ENCODE results near the gene ANKRD13D. TPM values are rescaled to one million over a fixed set of nuclear protein-coding genes. Genes with fewer than 3 reads are reported as not detected.

The ANKRD13D gene
- total RNA-seq, 1 donor from 2014 or later: 12.5 TPM

- Histone ChIP-seq H3K4me3 (ENCODE audit: low read length in 3 of 3) (no peak overlapping the region), H3K9me3 (ENCODE audit: control insufficient read depth in 3 of 3, low read length in 3 of 3) (no peaks in the 10 kb centered on the region), H3K4me1 (ENCODE audit: control insufficient read depth in 3 of 3, insufficient read depth in 3 of 3, low read length in 3 of 3) (peaks cover 46 to 57% (median 49%) of the 10 kb centered on the region in 3 donors), H3K27ac (ENCODE audit: low read depth, low read length) (no peak overlapping the region), H3K36me3 (ENCODE audit: control insufficient read depth in 3 of 3, insufficient read depth in 3 of 3, low read length in 3 of 3) (peaks cover 60 to 63% (median 61%) of the 10 kb centered on the region in 3 donors), H3K9ac (ENCODE audit: low read depth in 1 of 3, low read length in 3 of 3) (peak overlapping the region in 2 of 3 donors; percentile 3 to 21), H3K27me3 (ENCODE audit: control insufficient read depth in 3 of 3, insufficient read depth in 3 of 3, low read length in 3 of 3) (no peaks in the 10 kb centered on the region)
Observed at GRCh38 chr11:67280341-67280787, 8.7 kb upstream of the ANKRD13D start.

- Histone ChIP-seq H3K4me3 (ENCODE audit: low read length in 3 of 3) (no peak overlapping the region), H3K9me3 (ENCODE audit: control insufficient read depth in 3 of 3, low read length in 3 of 3) (no peaks in the 10 kb centered on the region), H3K9ac (ENCODE audit: low read depth in 1 of 3, low read length in 3 of 3) (peak overlapping the region in 1 of 3 donors; percentile 21), H3K27ac (ENCODE audit: low read depth, low read length) (no peak overlapping the region), H3K27me3 (ENCODE audit: control insufficient read depth in 3 of 3, insufficient read depth in 3 of 3, low read length in 3 of 3) (no peaks in the 10 kb centered on the region), H3K36me3 (ENCODE audit: control insufficient read depth in 3 of 3, insufficient read depth in 3 of 3, low read length in 3 of 3) (peaks cover 64 to 68% (median 67%) of the 10 kb centered on the region in 3 donors), H3K4me1 (ENCODE audit: control insufficient read depth in 3 of 3, insufficient read depth in 3 of 3, low read length in 3 of 3) (peaks cover 40 to 51% (median 43%) of the 10 kb centered on the region in 3 donors)
Observed at GRCh38 chr11:67280788-67281551, 8.1 kb upstream of the ANKRD13D start.

DNA sequence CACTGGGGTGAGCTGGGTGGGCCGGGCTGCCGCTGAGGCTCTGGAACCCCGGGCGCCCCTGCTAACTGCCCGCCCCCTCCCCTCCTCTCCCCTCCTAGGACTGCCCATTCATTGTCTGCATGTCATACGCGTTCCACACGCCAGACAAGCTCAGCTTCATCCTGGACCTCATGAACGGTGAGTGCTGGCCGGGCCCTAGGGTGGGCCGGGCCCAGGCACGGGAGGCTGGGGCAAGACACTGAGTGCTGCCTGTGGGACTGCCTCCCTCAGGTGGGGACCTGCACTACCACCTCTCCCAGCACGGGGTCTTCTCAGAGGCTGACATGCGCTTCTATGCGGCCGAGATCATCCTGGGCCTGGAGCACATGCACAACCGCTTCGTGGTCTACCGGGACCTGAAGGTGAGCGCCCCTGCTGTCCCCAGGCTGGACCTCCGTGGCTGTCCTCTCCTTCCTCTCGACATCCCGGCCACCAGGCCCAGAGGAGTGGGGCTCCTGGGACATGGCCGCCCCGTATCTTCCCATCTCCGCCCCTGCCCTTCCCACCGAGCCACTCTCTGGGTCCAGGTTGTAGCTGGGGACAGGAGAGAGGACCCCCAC, 7.5 kb upstream of the ANKRD13D start:
- no peaks in the 10 kb centered on the region for H3K27me3 ChIP-seq (ENCODE audit: control insufficient read depth in 3 of 3, insufficient read depth in 3 of 3, low read length in 3 of 3)
- H3K4me3 ChIP-seq (ENCODE audit: low read length in 3 of 3): no peak overlapping the region
- H3K9me3 ChIP-seq (ENCODE audit: control insufficient read depth in 3 of 3, low read length in 3 of 3): no peaks in the 10 kb centered on the region
- peaks cover 35 to 47% (median 37%) of the 10 kb centered on the region in 3 donors for H3K4me1 ChIP-seq (ENCODE audit: control insufficient read depth in 3 of 3, insufficient read depth in 3 of 3, low read length in 3 of 3)
- H3K36me3 ChIP-seq (ENCODE audit: control insufficient read depth in 3 of 3, insufficient read depth in 3 of 3, low read length in 3 of 3): peaks cover 68 to 71% (median 69%) of the 10 kb centered on the region in 3 donors
- H3K27ac ChIP-seq (ENCODE audit: low read depth, low read length): no peak overlapping the region
- H3K9ac ChIP-seq (ENCODE audit: low read depth in 1 of 3, low read length in 3 of 3): no peak overlapping the region

DNA sequence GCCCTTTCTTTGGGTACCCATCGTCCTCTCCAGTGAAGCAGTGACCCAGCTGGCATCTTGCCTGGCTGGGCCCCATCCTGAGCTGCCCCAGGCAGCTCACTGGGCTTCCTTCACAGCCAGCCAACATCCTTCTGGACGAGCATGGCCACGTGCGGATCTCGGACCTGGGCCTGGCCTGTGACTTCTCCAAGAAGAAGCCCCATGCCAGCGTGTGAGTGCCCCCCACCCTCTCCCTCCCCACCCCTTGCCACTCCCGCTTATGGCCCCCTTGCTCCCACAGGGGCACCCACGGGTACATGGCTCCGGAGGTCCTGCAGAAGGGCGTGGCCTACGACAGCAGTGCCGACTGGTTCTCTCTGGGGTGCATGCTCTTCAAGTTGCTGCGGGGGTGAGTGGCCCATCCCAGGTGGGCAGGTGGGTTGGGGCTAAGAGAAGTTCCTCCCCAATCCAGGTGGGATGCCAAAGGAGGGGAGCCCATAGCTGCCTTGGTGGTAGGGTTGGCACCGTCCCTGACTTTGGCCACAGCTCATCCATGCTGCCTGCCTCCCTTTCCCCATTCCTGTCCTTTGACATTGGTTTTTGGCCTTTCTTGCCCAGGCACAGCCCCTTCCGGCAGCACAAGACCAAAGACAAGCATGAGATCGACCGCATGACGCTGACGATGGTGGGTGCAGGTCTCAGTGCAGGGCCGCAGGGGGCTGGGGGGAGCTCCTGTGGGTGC, 6.8 kb upstream of the ANKRD13D start:
- H3K9ac ChIP-seq (ENCODE audit: low read depth in 1 of 3, low read length in 3 of 3): no peak overlapping the region
- peaks cover 35 to 47% (median 36%) of the 10 kb centered on the region in 3 donors for H3K4me1 ChIP-seq (ENCODE audit: control insufficient read depth in 3 of 3, insufficient read depth in 3 of 3, low read length in 3 of 3)
- no peak overlapping the region for H3K4me3 ChIP-seq (ENCODE audit: low read length in 3 of 3)
- no peaks in the 10 kb centered on the region for H3K9me3 ChIP-seq (ENCODE audit: control insufficient read depth in 3 of 3, low read length in 3 of 3)
- H3K27me3 ChIP-seq (ENCODE audit: control insufficient read depth in 3 of 3, insufficient read depth in 3 of 3, low read length in 3 of 3): no peaks in the 10 kb centered on the region
- peak overlapping the region; percentile 19 for H3K27ac ChIP-seq (ENCODE audit: low read depth, low read length)
- peaks cover 72 to 75% (median 73%) of the 10 kb centered on the region in 3 donors for H3K36me3 ChIP-seq (ENCODE audit: control insufficient read depth in 3 of 3, insufficient read depth in 3 of 3, low read length in 3 of 3)

- Histone ChIP-seq H3K27me3 (ENCODE audit: control insufficient read depth in 3 of 3, insufficient read depth in 3 of 3, low read length in 3 of 3) (no peaks in the 10 kb centered on the region), H3K9ac (ENCODE audit: low read depth in 1 of 3, low read length in 3 of 3) (no peak overlapping the region), H3K4me1 (ENCODE audit: control insufficient read depth in 3 of 3, insufficient read depth in 3 of 3, low read length in 3 of 3) (peaks cover 36 to 47% (median 36%) of the 10 kb centered on the region in 3 donors), H3K36me3 (ENCODE audit: control insufficient read depth in 3 of 3, insufficient read depth in 3 of 3, low read length in 3 of 3) (peaks cover 72 to 75% (median 73%) of the 10 kb centered on the region in 3 donors), H3K27ac (ENCODE audit: low read depth, low read length) (peak overlapping the region; percentile 19), H3K9me3 (ENCODE audit: control insufficient read depth in 3 of 3, low read length in 3 of 3) (no peaks in the 10 kb centered on the region), H3K4me3 (ENCODE audit: low read length in 3 of 3) (no peak overlapping the region)
Observed at GRCh38 chr11:67282876-67283371, 6.2 kb upstream of the ANKRD13D start.

- H3K27ac ChIP-seq (ENCODE audit: low read depth, low read length): peak overlapping the region; percentile 30
- no peak overlapping the region for H3K4me3 ChIP-seq (ENCODE audit: low read length in 3 of 3)
- no peak overlapping the region for H3K9ac ChIP-seq (ENCODE audit: low read depth in 1 of 3, low read length in 3 of 3)
- H3K4me1 ChIP-seq (ENCODE audit: control insufficient read depth in 3 of 3, insufficient read depth in 3 of 3, low read length in 3 of 3): peaks cover 36 to 47% (median 37%) of the 10 kb centered on the region in 3 donors
- no peaks in the 10 kb centered on the region for H3K27me3 ChIP-seq (ENCODE audit: control insufficient read depth in 3 of 3, insufficient read depth in 3 of 3, low read length in 3 of 3)
- H3K36me3 ChIP-seq (ENCODE audit: control insufficient read depth in 3 of 3, insufficient read depth in 3 of 3, low read length in 3 of 3): peaks cover 72 to 75% (median 73%) of the 10 kb centered on the region in 3 donors
- H3K9me3 ChIP-seq (ENCODE audit: control insufficient read depth in 3 of 3, low read length in 3 of 3): no peaks in the 10 kb centered on the region
Observed at GRCh38 chr11:67283481-67283963, 5.6 kb upstream of the ANKRD13D start.

- H3K36me3 ChIP-seq (ENCODE audit: control insufficient read depth in 3 of 3, insufficient read depth in 3 of 3, low read length in 3 of 3): peaks cover 60 to 64% (median 62%) of the 10 kb centered on the region in 3 donors
- H3K27ac ChIP-seq (ENCODE audit: low read depth, low read length): no peak overlapping the region
- peaks cover 29 to 46% (median 35%) of the 10 kb centered on the region in 3 donors for H3K4me1 ChIP-seq (ENCODE audit: control insufficient read depth in 3 of 3, insufficient read depth in 3 of 3, low read length in 3 of 3)
- H3K9me3 ChIP-seq (ENCODE audit: control insufficient read depth in 3 of 3, low read length in 3 of 3): no peaks in the 10 kb centered on the region
- H3K27me3 ChIP-seq (ENCODE audit: control insufficient read depth in 3 of 3, insufficient read depth in 3 of 3, low read length in 3 of 3): no peaks in the 10 kb centered on the region
- no peak overlapping the region for H3K9ac ChIP-seq (ENCODE audit: low read depth in 1 of 3, low read length in 3 of 3)
- no peak overlapping the region for H3K4me3 ChIP-seq (ENCODE audit: low read length in 3 of 3)
Observed at GRCh38 chr11:67284811-67285540, 4.1 kb upstream of the ANKRD13D start.

DNA sequence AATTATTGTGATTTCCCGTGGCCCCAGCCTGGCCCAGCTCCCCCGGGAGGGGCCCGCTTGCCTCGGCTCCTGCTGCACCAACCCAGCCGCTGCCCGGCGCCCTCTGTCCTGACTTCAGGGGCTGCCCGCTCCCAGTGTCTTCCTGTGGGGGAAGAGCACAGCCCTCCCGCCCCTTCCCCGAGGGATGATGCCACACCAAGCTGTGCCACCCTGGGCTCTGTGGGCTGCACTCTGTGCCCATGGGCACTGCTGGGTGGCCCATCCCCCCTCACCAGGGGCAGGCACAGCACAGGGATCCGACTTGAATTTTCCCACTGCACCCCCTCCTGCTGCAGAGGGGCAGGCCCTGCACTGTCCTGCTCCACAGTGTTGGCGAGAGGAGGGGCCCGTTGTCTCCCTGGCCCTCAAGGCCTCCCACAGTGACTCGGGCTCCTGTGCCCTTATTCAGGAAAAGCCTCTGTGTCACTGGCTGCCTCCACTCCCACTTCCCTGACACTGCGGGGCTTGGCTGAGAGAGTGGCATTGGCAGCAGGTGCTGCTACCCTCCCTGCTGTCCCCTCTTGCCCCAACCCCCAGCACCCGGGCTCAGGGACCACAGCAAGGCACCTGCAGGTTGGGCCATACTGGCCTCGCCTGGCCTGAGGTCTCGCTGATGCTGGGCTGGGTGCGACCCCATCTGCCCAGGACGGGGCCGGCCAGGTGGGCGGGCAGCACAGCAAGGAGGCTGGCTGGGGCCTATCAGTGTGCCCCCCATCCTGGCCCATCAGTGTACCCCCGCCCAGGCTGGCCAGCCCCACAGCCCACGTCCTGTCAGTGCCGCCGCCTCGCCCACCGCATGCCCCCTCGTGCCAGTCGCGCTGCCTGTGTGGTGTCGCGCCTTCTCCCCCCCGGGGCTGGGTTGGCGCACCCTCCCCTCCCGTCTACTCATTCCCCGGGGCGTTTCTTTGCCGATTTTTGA, 3.3 kb upstream of the ANKRD13D start:
- peaks cover 53 to 55% (median 55%) of the 10 kb centered on the region in 3 donors for H3K36me3 ChIP-seq (ENCODE audit: control insufficient read depth in 3 of 3, insufficient read depth in 3 of 3, low read length in 3 of 3)
- no peaks in the 10 kb centered on the region for H3K27me3 ChIP-seq (ENCODE audit: control insufficient read depth in 3 of 3, insufficient read depth in 3 of 3, low read length in 3 of 3)
- peak overlapping the region in 1 of 3 donors; percentile 23 for H3K9ac ChIP-seq (ENCODE audit: low read depth in 1 of 3, low read length in 3 of 3)
- H3K9me3 ChIP-seq (ENCODE audit: control insufficient read depth in 3 of 3, low read length in 3 of 3): no peaks in the 10 kb centered on the region
- H3K4me3 ChIP-seq (ENCODE audit: low read length in 3 of 3): no peak overlapping the region
- peaks cover 31 to 49% (median 35%) of the 10 kb centered on the region in 3 donors for H3K4me1 ChIP-seq (ENCODE audit: control insufficient read depth in 3 of 3, insufficient read depth in 3 of 3, low read length in 3 of 3)
- H3K27ac ChIP-seq (ENCODE audit: low read depth, low read length): peak overlapping the region; percentile 93

Data from skeletal muscle tissue (tissue), 4 donors.